Ovary (tissue), 9 donors: ENCODE data around the gene ACSS1. TPM values are rescaled to one million over a fixed set of nuclear protein-coding genes. Genes with fewer than 3 reads are reported as not detected.

ENCODE experiments used
- DNase-seq, 5 donors: peaks; one replicate each; pipeline ENCODE4 v3.0.0-alpha.2; 2019 to 2020
- H3K27ac ChIP-seq, 2 donors: fragments of 200-600 bp; one replicate each; pipeline versions ENCODE4 v1.5.1 to v1.8.0; 2019 to 2022
- H3K27me3 ChIP-seq: fragments of 200-600 bp; one replicate; pipeline ENCODE4 v1.8.0; 2022
- H3K36me3 ChIP-seq: fragments of 200-600 bp; sonication (generic); one replicate; pipeline ENCODE4 v1.5.1; 2019
- H3K4me1 ChIP-seq: one replicate; pipeline ENCODE4 v1.8.1; 2013; ENCODE audit warnings: mild to moderate bottlenecking, moderate library complexity; ENCODE audit not compliant: insufficient read depth
- H3K4me3 ChIP-seq: fragments of 200-600 bp; sonication (generic); one replicate; pipeline ENCODE4 v1.5.1; 2017
- H3K9me3 ChIP-seq, 2 donors: fragments of 200-600 bp in 1 of 2; sonication (generic) in 1 of 2; one replicate each; pipeline versions ENCODE4 v1.5.1 to v1.8.1; 2013 to 2019; ENCODE audit warnings: mild to moderate bottlenecking in 1 of 2, moderate library complexity in 1 of 2
- CTCF ChIP-seq, 3 donors: fragments of 450-650 bp in 2 of 3; fragments of 200-600 bp in 1 of 3; IDR thresholded peaks; one replicate each; pipeline versions ENCODE4 v1.5.1 to v1.8.0; 2016 to 2022; ENCODE audit warnings: antibody characterized with exemption in 3 of 3, mild to moderate bottlenecking in 1 of 3
- EP300 ChIP-seq: sonication (generic); formaldehyde crosslinking; IDR thresholded peaks from one replicate; pipeline ENCODE4 v1.6.1; 2017; ENCODE audit warnings: antibody characterized with exemption
- POLR2A ChIP-seq: fragments of 450-650 bp; IDR thresholded peaks from one replicate; pipeline ENCODE4 v1.6.1; 2017; ENCODE audit warnings: antibody characterized with exemption, mild to moderate bottlenecking, moderate library complexity
- WGBS, 3 donors: extraction: QIAGEN DNeasy Blood & Tissue Kit in 1 of 3; methylation state at CpG; one replicate each; pipeline versions ENCODE4 v1.1.5 to v1.1.7; 2013 to 2017; 5-methylcytosine and 5-hydroxymethylcytosine counted together
- intact Hi-C, 4 donors: fragments of 100-400 bp; cut with DNase I; formaldehyde crosslinking; loops; one replicate each; pipeline versions ENCODE4 v1.11.0 to v1.15.1; 2022 to 2023
- polyA plus RNA-seq, 2 donors: library from polyadenylated mRNA; stranded (reverse); fragments of 200-250 nt in 1 of 2; fragments of 350-450 nt in 1 of 2; fragmentation: Illumina TruSeq in 1 of 2; extraction: RNeasy Lipid Tissue Mini Kit (QIAGEN cat#74804) in 1 of 2; gene quantifications; one replicate each; pipeline ENCODE4 v1.2.3, GENCODE V29; 2013 to 2014
- total RNA-seq, 7 donors: library from RNA; depleted of rRNA in 2 of 7; stranded (reverse); fragments of >200 nt in 2 of 7; fragmentation: NEBNext Ultra II Directional in 3 of 7; extraction: Animal tissue kit (Norgen Biotek cat#: 25700) in 3 of 7; gene quantifications; one replicate each; pipeline versions ENCODE4 v1.1.0 to v1.2.4, GENCODE V29; 2016 to 2023
- donor health status: DM: no; HTN: no; CAD: no; lungs with moderate emphysema.
- donor health status: DM: no; HTN: no; CAD: no.
- donor health status: Bipolar disorder and iron deficiency.
- donor health status: DM: yes; HTN: yes; CAD: no.
- donor health status: DM: no; HTN: no; CAD: no.
- donor health status: DM: yes; HTN: yes; CAD: no.

Gene ACSS1
- total and polyA plus RNA-seq, 9 donors = 13.1 to 37.0 (median 29.0) TPM

GRCh38 chr20:25019381-25020155 is 38.4 kb downstream of the ACSS1 start:
- peak in 1 of 5 donors; percentile 3 for DNase-seq
- no peak overlapping the region for H3K27ac ChIP-seq
- 90 to 94% (median 93%) methylated on average over 16 of the region's 16 CpGs for WGBS, 3 donors
- H3K4me1 ChIP-seq = no peaks in the 10 kb centered on the region
- no peaks in the 10 kb centered on the region for H3K27me3 ChIP-seq
- intact Hi-C loops = no loop called here
- H3K4me3 ChIP-seq = no peak overlapping the region
- H3K9me3 ChIP-seq = no peaks in the 10 kb centered on the region
- no peaks in the 10 kb centered on the region for H3K36me3 ChIP-seq
- TF ChIP-seq CTCF (IDR thresholded peaks at IDR 0.05) = no peak
- no peak for TF ChIP-seq EP300
- TF ChIP-seq POLR2A = no peak

DNA sequence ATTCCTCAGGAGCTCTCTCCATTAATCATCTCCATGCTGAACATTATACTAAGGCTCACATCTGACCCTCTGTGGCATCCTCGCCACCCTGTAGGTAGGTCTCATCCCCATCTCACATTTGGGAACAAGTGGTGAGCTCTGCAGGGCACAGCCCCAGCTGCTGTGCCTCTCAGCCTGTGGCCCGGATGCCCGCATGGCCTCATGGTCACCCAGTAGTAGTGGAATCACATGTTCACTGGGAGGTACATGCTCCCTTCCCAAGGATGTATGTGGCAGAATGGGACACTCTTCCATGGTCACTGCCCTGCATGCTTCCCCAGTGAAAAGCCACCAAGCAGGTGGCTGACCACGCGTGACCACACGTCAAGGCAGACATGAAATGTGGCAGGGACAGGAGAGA is 39.1 kb downstream of the ACSS1 start:
- 89 to 95% (median 92%) methylated on average over 6 of the region's 6 CpGs for WGBS, 3 donors
- H3K4me1 ChIP-seq = no peaks in the 10 kb centered on the region
- H3K36me3 ChIP-seq = no peaks in the 10 kb centered on the region
- no peak for TF ChIP-seq EP300
- no peaks in the 10 kb centered on the region for H3K9me3 ChIP-seq
- no peaks in the 10 kb centered on the region for H3K27me3 ChIP-seq
- H3K4me3 ChIP-seq = no peak overlapping the region
- intact Hi-C loops = no loop called here
- no peak overlapping the region for H3K27ac ChIP-seq
- peak in 1 of 5 donors; percentile 5 for DNase-seq

- no peaks in the 10 kb centered on the region for H3K36me3 ChIP-seq
- intact Hi-C loops = no loop called here
- no peak for TF ChIP-seq CTCF (IDR thresholded peaks at IDR 0.05)
- TF ChIP-seq POLR2A = no peak
- no peak for TF ChIP-seq EP300
- no peaks in the 10 kb centered on the region for H3K9me3 ChIP-seq
- no peak for DNase-seq
- no peaks in the 10 kb centered on the region for H3K27me3 ChIP-seq
- H3K4me3 ChIP-seq = no peak overlapping the region
- no peaks in the 10 kb centered on the region for H3K4me1 ChIP-seq
- WGBS, 3 donors = 77 to 88% (median 87%) methylated on average over 2 of the region's 2 CpGs
- H3K27ac ChIP-seq = no peak overlapping the region
These were observed 39.5 kb downstream of the ACSS1 start for GRCh38 chr20:25018425-25018824.

GRCh38 chr20:25017257-25017803 is 40.6 kb downstream of the ACSS1 start:
- Histone ChIP-seq H3K9me3 (no peaks in the 10 kb centered on the region), H3K36me3 (no peaks in the 10 kb centered on the region), H3K4me3 (no peak overlapping the region), H3K27ac (no peak overlapping the region), H3K27me3 (no peaks in the 10 kb centered on the region), H3K4me1 (no peaks in the 10 kb centered on the region)
- peak in 1 of 5 donors; percentile 7 for DNase-seq
- intact Hi-C loops = no loop called here
- 72 to 75% (median 75%) methylated on average over 14 of the region's 14 CpGs for WGBS, 3 donors
- TF ChIP-seq POLR2A (no peak), CTCF (IDR thresholded peaks at IDR 0.05) (no peak), EP300 (no peak)

DNA sequence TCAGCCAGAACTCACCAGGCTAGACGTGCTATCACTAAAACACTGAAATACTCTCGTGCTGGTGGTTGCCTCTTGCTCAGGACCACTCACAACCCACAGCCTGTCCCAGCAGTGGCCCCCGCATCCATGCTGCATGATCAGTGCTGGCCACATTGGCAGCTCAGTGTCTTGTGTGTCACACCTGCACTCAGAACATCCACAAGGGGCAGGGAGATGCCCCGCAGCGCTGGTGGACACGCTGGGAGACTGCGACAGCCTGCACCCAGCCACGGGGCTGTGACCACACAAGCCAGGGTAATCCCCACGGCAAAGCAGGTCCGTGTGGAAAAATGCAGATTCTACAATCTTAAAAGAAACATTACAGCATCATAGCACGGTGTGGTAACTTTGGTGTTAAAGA is 41.5 kb downstream of the ACSS1 start:
- no peak overlapping the region for H3K27ac ChIP-seq
- TF ChIP-seq CTCF (IDR thresholded peaks at IDR 0.05) (no peak), EP300 (no peak), POLR2A (no peak)
- 86 to 91% (median 88%) methylated on average over 11 of the region's 11 CpGs for WGBS, 3 donors
- no peaks in the 10 kb centered on the region for H3K9me3 ChIP-seq
- H3K36me3 ChIP-seq = no peaks in the 10 kb centered on the region
- peak in 1 of 5 donors; percentile 7 for DNase-seq
- H3K27me3 ChIP-seq = no peaks in the 10 kb centered on the region
- H3K4me1 ChIP-seq = no peaks in the 10 kb centered on the region
- no peak overlapping the region for H3K4me3 ChIP-seq
- intact Hi-C loops = no loop called here
